Activated T-helper 1 cell treated with Interleukin-2 at 50 U/mL for 16 hours (primary cell): ENCODE data around the gene GRHL1.
A peak's percentile ranks its signal among the peaks of the same experiment; 100 is the strongest.

Experiments used
- DNase-seq: peaks from one replicate; pipeline ENCODE4 v3.0.0-alpha.2; 2020; ENCODE audit warnings: low read depth

GRHL1 gene

DNA sequence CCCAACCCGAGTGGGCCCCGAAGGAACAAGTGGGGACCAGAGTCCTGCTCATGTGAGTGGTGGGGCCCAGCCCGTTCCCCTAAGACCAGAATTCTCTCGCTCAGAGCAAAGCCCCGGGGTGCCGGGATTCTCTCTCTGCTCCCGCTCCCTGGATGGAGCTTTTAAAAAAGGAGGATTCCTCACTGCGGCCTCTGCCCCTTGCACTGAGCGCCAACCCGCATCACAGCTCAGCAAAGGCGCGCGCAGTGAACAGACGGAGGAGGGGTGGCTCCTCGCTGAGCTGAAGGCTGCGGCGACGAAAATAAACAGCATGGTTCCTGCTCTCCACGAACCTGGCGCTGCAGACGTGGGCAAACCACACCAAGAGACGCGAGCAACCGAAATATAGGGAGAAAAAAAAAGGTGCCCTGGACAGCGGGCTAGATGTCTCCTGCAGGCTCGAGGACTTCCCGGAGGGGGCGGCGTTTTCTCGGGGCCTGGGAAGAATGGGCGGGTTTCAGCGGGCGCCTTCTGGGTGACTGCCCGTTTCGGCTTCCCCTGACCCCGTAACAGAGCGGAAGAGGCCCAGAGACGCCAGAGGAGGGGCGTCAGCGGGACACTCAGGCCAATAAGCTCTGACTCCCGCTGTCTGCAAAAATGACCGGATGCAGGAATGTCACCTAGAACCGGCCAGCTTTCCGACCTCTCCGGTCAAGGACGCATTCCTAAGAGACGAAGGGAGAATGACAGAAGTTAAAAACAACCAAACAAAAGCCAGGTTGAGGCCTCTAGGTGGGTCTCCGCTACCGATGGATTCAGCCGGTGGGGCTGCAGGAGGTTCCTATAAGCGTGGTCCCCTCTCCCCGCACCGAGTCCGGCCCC lies 91.0 kb downstream of the GRHL1 start:
- DNase-seq: peak; percentile 20

DNA sequence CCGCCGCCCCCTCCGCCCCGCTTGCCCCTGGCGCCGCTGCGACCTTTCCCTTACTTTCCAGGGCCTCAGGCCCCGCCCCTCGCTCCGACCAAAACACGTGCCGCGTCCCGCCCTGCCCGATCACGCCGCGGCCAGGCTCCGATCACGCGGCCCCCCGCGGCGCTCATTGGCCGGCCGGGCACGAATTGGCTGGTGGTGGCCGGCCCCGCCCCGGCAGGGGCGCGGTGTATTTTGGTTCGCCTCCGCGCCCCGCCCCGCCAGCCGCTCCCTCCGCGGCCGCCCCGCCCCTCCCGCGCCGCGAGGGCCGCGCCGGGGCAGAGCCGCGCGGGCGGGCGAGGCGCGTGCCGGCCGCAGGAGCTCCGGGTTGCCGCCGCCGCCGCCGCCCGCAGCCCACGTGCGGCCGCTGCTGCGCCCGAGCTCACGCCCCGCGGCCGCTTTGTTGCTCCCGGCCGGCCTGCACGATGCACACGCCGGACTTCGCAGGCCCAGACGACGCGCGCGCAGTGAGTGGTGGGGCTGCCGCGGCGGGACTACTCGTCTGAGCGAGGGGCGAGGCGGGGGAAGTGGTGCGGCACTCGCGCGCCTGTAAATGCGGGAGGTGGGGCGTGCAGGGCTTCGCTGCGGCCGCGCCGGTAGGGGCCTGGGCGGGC lies 91.9 kb downstream of the GRHL1 start, which contains the start of gene KLF11:
KLF11 (plus strand) TSS at position 295 of the 650 bp plus-strand sequence; CDS start at position 462, 167 bp downstream.
- DNase-seq: peak; percentile 73

DNA sequence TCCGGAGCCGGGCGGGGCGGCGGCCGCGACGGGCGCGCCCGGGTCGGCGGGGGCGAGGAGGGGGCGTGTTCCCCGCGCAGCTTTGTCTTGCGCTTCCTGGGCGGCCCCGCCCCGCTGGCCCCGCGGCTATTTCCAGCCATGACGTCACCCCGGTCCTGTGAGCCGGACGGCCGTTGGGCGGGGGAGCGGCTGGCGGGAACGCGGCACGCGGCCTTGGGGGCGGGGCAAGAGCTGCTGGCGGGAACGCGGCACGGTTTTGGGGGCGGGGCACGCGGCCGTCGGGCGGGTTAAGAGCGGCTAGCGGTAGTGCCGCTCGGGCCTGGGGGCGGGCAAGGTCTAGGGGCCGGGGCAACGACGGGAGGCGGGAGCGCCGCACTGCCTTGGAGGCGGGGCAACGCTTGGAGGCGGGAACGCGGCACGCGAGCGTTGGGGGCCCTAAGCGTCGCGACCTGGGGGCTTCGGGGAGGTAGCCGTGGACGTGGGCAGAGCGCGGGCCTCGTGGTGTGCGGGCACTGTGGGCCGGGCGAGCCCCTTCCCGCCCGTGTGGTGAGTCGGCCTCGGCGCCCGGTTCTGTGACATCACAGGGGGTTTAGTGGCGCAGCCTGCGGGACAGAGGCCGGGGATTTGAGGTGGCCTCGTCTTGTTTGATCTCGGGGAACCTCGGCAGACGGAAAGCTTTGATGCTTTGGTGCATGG lies 92.6 kb downstream of the GRHL1 start:
- peak; percentile 83 for DNase-seq

GRCh38 chr2:10045561-10046355 lies 94.3 kb downstream of the GRHL1 start:
- no peak for DNase-seq

- no peak for DNase-seq
Observed at GRCh38 chr2:10046931-10047330, 95.4 kb downstream of the GRHL1 start.

- DNase-seq: no peak
Observed at GRCh38 chr2:10047616-10048500, 96.4 kb downstream of the GRHL1 start.

DNA sequence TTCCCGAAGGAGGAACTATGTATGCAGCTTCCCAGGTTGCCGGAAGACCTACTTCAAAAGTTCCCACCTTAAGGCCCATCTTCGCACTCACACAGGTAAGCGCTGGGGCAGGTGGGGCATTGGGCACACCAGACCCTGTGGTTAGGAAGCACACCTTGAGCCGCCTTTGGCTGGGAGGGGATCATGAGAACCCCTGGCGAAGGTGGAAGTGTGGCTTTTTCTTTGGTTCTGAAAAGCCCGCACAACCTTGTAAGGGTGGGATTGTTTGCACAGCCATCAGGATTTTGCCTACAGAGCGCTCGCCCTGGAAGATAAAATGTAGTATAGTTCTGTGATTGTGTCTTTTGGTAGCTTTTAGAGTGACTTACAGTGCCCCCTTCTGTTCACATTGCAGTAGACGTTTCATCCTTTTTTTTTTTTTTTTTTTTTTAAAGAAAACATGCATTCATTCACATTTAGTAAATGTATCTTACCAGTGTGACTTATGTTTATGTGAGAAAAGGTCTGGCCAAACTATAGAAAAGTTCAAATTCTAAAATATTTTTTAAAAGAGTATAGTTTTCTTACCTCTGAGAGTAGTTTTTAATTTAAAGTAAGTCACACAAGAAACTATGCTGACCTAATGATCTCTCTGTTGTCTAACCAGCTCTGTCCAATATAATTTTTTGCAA lies 97.1 kb downstream of the GRHL1 start:
- DNase-seq: no peak
